Keratinocyte (primary cell): Measurements from ENCODE around the gene CERS2. TPM values are rescaled to one million over a fixed set of nuclear protein-coding genes. Genes with fewer than 3 reads are reported as not detected.

Experiments used
- DNase-seq: peaks from one replicate; pipeline ENCODE4 v3.0.0-alpha.2; 2011; ENCODE audit warnings: low read depth, missing footprints, low spot score
- FAIRE-seq: peaks from 2 replicates; lab custom pipeline; 2011; peaks lifted over from hg19 to GRCh38; lab: Jason Lieb, UNC
- H2AFZ ChIP-seq: 2 replicates; pipeline ENCODE4 v1.6.0; 2012; ENCODE audit warnings: low read length, control low read depth, inconsistent platforms; ENCODE audit not compliant: control insufficient read depth
- H3K27ac ChIP-seq: 2 replicates; pipeline ENCODE4 v1.5.1; 2011; ENCODE audit warnings: low read length; ENCODE audit not compliant: control insufficient read depth, insufficient read depth
- H3K27me3 ChIP-seq: 3 replicates; pipeline ENCODE4 v1.6.0; 2011; ENCODE audit warnings: low read length; ENCODE audit not compliant: control insufficient read depth, insufficient read depth; ENCODE audit errors: extremely low read depth
- H3K36me3 ChIP-seq, 2 experiments: 2 replicates in 1 of 2; 3 replicates in 1 of 2; pipeline ENCODE4 v1.5.1; 2011; ENCODE audit warnings: low read length in 2 of 2, mild to moderate bottlenecking in 1 of 2; ENCODE audit not compliant: control insufficient read depth in 2 of 2, insufficient read depth in 2 of 2; ENCODE audit errors: extremely low read depth in 1 of 2
- H3K4me1 ChIP-seq: 3 replicates; pipeline ENCODE4 v1.5.1; 2011; ENCODE audit warnings: low read length; ENCODE audit not compliant: control insufficient read depth, insufficient read depth; ENCODE audit errors: extremely low read depth
- H3K4me2 ChIP-seq: 3 replicates; pipeline ENCODE4 v1.6.0; 2011; ENCODE audit warnings: low read depth, low read length; ENCODE audit not compliant: control insufficient read depth, insufficient read depth; ENCODE audit errors: extremely low read depth
- H3K4me3 ChIP-seq, 3 experiments: fragments of 200-600 bp in 1 of 3; sonication (generic) in 1 of 3; 2 replicates in 2 of 3; 3 replicates in 1 of 3; pipeline ENCODE4 v1.5.1; 2011 to 2016; ENCODE audit warnings: low read length in 3 of 3, mild to moderate bottlenecking in 3 of 3, control low read depth in 2 of 3, inconsistent platforms in 1 of 3, low read depth in 1 of 3, mixed read lengths in 1 of 3, mixed run types in 1 of 3, moderate library complexity in 1 of 3; ENCODE audit not compliant: control insufficient read depth in 2 of 3, insufficient read depth in 2 of 3; ENCODE audit errors: extremely low read depth in 1 of 3
- H3K79me2 ChIP-seq: 2 replicates; pipeline ENCODE4 v1.6.0; 2012; ENCODE audit warnings: low read length; ENCODE audit not compliant: control insufficient read depth, insufficient read depth
- H3K9ac ChIP-seq: 3 replicates; pipeline ENCODE4 v1.6.0; 2011; ENCODE audit warnings: low read length; ENCODE audit not compliant: control insufficient read depth, insufficient read depth; ENCODE audit errors: extremely low read depth
- H3K9me1 ChIP-seq: 3 replicates; pipeline ENCODE4 v1.6.0; 2011; ENCODE audit warnings: low read length; ENCODE audit not compliant: control insufficient read depth, insufficient read depth; ENCODE audit errors: extremely low read depth
- H3K9me3 ChIP-seq: 2 replicates; pipeline ENCODE4 v1.5.1; 2012; ENCODE audit warnings: low read depth, low read length; ENCODE audit not compliant: control insufficient read depth
- H4K20me1 ChIP-seq: 3 replicates; pipeline ENCODE4 v1.6.0; 2011; ENCODE audit warnings: low read length; ENCODE audit not compliant: control insufficient read depth, insufficient read depth; ENCODE audit errors: extremely low read depth
- CTCF ChIP-seq, 3 experiments: IDR thresholded peaks in 1 of 3; conservative IDR thresholded peaks in 1 of 3; optimal IDR thresholded peaks in 1 of 3; 2 replicates in 2 of 3; 3 replicates in 1 of 3; pipeline versions ENCODE3 to v1.5.1; 2011; ENCODE audit warnings: low read length in 3 of 3, mild to moderate bottlenecking in 3 of 3, moderate library complexity in 2 of 3, control low read depth in 1 of 3, inconsistent platforms in 1 of 3; ENCODE audit not compliant: insufficient read depth in 2 of 3; ENCODE audit errors: extremely low read depth in 1 of 3
- EZH2 ChIP-seq: IDR thresholded peaks from one replicate; pipeline ENCODE4 v1.6.1; 2012; ENCODE audit warnings: inconsistent platforms, mild to moderate bottlenecking, low read length, moderate library complexity
- dilution Hi-C: fragments of 300-500 bp; cut with MboI; formaldehyde crosslinking; loops from one replicate; pipeline ENCODE4 v1.7.0; 2020; ENCODE audit warnings: low sequenced_read_pairs; ENCODE audit not compliant: extremely low pct_ligation_motif_present
- polyA plus RNA-seq, 5 experiments: library from polyadenylated mRNA; depleted of rRNA in 3 of 5; stranded (reverse) in 3 of 5; stranded (forward) in 1 of 5; unstranded in 1 of 5; fragments of >200 nt; gene quantifications; 1 replicate in 1 of 5; 2 replicates in 3 of 5; 3 replicates in 1 of 5; pipeline versions ENCODE4 v1.2.1 to v1.2.3, GENCODE V29; 2011 to 2012; ENCODE audit warnings: missing spikeins in 2 of 5, low read depth in 1 of 5, low replicate concordance in 1 of 5

CERS2 gene
- polyA plus RNA-seq, 1 donor (not counting 4 experiments of a cell fraction or from before 2014, with no cell fraction given), result 121 TPM

DNA sequence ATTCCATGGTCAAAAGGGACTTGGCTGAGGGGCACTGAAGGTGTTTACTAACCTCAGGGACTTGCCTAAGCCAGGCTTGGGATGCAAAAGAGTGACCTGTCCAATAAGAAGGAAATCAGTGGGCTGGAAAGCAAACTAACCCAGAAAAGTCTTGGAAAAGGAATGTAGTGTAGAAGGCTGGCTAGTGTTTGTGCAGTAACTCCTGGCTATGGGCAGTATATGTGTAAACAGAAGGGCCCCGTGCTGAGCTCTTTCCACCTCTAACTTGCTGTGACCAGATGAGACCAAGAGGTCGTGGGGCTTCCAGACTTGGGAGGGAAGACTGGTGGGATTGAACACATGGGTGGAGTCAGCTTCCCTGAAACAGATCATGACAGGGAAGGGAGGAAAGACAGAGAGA, 28.0 kb upstream of the CERS2 start:
- H2AFZ ChIP-seq, result no peak overlapping the region
- dilution Hi-C loops, result no loop called here
- H3K4me1 ChIP-seq, result peaks cover 40% of the 10 kb centered on the region
- TF ChIP-seq CTCF (optimal IDR thresholded peaks at IDR 0.05 in 1 of 3, IDR thresholded peaks at IDR 0.05 in 1 of 3, conservative IDR thresholded peaks at IDR 0.05 in 1 of 3; ENCODE audit: extremely low read depth in 1 of 3, insufficient read depth in 2 of 3, low read length in 3 of 3) (no peak), EZH2 (no peak)
- H3K27ac ChIP-seq, result no peak overlapping the region
- DNase-seq, result no peak
- H4K20me1 ChIP-seq, result no peaks in the 10 kb centered on the region
- H3K9me3 ChIP-seq, result no peaks in the 10 kb centered on the region
- no peaks in the 10 kb centered on the region for H3K79me2 ChIP-seq
- no peak overlapping the region for H3K4me3 ChIP-seq
- H3K4me2 ChIP-seq, result no peak overlapping the region
- H3K9ac ChIP-seq, result no peak overlapping the region
- peaks cover 0 to 2% of the 10 kb centered on the region in 2 experiments for H3K36me3 ChIP-seq
- no peaks in the 10 kb centered on the region for H3K9me1 ChIP-seq
- no peaks in the 10 kb centered on the region for H3K27me3 ChIP-seq
- FAIRE-seq, result no peak

DNA sequence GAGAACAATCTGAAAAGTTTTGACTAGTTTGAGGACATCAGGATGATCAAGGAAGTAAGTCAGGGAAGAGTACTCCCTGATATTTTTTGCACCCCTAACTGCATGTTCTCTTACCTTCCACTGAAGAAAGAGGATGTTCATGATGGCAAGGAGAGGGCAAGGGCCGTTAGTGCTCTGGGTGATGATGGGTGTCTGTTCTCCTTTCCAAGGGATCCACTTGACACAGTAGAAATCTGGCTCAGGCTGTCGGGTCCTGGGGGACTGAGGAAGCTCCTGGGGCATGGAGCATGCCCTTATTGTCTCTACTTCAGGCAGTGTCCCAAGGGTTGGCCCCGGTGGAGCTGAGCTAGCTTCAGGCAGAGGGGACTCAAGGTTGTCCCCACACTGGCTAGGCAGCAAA, 27.4 kb upstream of the CERS2 start:
- Histone ChIP-seq H3K4me1 (peaks cover 34% of the 10 kb centered on the region), H3K4me3 (no peak overlapping the region), H3K27me3 (no peaks in the 10 kb centered on the region), H4K20me1 (no peaks in the 10 kb centered on the region), H3K9me3 (no peaks in the 10 kb centered on the region), H3K4me2 (no peak overlapping the region), H3K9ac (no peak overlapping the region), H2AFZ (no peak overlapping the region), H3K9me1 (no peaks in the 10 kb centered on the region), H3K27ac (no peak overlapping the region), H3K79me2 (no peaks in the 10 kb centered on the region), H3K36me3 (peaks cover 0 to 2% of the 10 kb centered on the region in 2 experiments)
- FAIRE-seq (no peak), DNase-seq (no peak)
- TF ChIP-seq CTCF (optimal IDR thresholded peaks at IDR 0.05 in 1 of 3, IDR thresholded peaks at IDR 0.05 in 1 of 3, conservative IDR thresholded peaks at IDR 0.05 in 1 of 3; ENCODE audit: extremely low read depth in 1 of 3, insufficient read depth in 2 of 3, low read length in 3 of 3) (no peak), EZH2 (no peak)
- dilution Hi-C loops, result no loop called here
